Umbilical cord (tissue), 2 donors: Measurements from ENCODE around the gene ABTB2. TPM values are rescaled to one million over a fixed set of nuclear protein-coding genes. Genes with fewer than 3 reads are reported as not detected.
A peak's percentile ranks its signal among the peaks of the same experiment; 100 is the strongest.

Source experiments
- DNase-seq: peaks from one replicate; pipeline ENCODE4 v3.0.0-alpha.2; 2015; ENCODE audit warnings: low spot score
- total RNA-seq: library from RNA; depleted of rRNA; stranded (reverse); fragments of >200 nt; gene quantifications from one replicate; pipeline ENCODE4 v1.2.3, GENCODE V29; 2014; ENCODE audit warnings: low replicate concordance; ENCODE audit not compliant: insufficient read depth

The ABTB2 gene
- total RNA-seq, 1 donor from 2014 or later: 3.9 TPM

DNA sequence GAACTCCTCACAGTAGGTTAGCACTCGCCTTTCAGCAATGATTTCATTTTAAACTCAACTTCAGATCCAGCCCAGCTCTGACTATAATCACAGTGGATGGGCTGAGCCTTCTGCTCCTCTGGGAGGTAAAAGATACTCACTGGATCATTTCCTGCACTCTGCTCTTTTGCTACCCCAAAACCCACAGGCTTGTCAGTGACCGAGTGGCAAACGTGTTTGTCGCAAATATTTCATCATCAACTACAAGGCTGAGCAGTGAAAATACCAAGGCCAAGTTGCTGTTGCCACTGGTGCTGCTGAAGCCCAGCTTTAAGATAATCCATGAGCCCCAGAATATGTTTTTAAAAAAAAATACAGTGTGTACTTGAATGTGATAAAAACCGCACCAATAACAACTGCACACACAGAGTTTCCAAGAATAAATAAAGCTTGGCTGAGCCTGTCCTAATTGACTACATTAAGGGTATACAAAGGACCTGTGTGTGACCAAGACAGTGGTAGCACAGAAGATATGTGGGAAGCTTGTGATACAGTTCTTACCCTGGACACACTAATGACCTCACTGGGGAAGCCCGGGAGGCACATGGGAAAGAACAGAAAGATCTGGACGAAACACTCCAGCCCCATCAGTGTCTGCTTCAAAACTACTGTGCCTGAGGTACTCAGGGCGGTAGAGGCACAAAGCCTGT, 41.3 kb downstream of the ABTB2 start:
- DNase-seq: peak; percentile 50

DNA sequence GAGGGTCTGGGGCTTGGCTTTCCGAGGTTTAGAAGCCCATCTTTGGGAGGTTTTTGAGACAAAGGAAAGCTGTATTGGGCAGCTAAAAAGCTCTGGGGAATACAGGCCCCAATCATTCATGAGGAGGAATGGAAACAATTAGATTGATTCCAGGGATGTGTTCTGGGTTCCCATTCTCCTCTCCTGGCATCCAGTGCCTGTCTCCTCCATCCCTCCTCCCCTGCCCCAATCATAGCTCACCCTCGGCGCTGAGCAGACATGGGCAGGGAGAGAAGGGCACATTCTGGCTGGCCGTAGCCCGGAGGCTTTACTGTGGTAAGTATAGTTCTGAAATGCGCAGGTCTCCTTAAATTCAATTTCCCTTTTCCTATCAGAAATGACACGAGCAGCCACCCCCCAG, 42.4 kb downstream of the ABTB2 start:
- no peak for DNase-seq

DNA sequence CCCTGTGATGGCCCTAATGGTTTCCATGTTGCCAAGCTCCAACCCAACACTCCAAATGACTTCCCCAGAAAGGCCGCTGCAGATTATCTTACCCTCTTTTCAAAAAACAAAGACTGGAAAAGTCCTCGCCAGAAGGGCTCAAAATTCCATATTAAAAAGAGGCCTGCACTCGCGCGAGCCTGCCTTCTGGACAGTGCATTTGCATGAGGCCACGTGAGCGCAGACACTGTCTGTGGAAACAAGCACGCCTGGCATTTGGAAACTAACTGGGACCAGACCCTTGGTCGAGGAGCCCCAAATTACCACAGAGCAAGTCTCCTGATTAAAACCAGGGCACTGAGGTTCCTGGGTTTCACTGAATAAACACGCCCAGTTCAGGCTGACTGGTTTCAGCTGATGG, 42.9 kb downstream of the ABTB2 start:
- DNase-seq: no peak

DNA sequence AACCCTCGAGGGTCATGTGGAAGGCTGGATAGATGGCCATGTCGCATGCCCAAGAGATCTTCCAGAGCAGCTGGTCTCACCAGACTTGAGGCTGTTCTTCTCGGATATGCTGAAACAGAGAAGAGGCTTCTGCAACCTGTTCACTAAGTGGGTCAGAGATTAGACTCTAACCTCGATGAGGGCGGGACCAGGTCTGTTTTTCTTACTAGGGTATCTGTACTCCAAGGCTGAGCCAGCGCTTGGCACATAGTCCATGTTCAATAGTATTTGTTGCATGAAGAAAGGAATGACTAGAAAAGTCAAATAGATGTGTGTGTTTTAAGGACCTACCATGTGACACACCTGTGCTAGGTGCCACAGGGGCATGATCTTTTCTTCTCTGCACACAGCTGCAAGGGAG, 43.6 kb downstream of the ABTB2 start:
- DNase-seq: no peak

DNA sequence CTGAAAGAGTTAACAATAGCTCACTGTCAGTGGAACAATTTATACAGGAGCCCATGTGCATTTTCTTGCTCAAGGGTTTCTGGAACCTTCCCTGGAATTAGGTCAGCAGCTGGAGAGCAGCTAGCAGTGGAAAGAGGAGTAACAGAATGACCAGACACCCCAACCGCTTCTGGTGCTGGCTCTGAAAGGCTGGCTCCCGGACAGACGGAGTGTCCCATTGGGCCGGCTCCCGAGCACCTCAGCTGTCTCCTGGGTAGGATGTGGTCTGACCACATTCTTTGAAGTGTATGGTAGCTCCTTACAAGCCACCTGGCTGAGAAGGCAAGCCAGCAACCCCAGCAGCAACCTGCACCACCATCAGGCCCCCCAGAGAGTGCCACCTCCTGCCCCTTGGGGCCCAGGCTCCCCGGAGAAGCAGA, 44.7 kb downstream of the ABTB2 start:
- peak; percentile 58 for DNase-seq

DNA sequence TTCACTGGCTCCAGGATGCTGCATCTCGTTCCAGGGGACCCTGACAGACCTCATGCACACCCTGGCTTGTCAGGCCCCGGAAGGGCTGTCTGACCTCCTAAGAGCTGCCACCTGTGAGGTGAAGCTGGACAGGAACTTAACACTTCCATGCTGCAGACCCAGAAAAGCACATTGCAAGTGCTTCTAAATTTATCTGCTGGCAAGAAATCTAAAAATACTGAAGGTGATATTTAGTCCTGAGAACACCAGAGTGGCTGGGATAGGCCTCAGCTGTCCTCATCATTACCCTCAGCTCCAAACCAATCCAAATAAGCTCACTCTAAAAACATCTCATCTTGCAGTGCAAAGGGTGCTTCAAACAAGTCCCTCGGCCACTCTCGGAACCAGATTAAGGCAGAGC, 46.7 kb downstream of the ABTB2 start:
- DNase-seq: peak; percentile 45

DNA sequence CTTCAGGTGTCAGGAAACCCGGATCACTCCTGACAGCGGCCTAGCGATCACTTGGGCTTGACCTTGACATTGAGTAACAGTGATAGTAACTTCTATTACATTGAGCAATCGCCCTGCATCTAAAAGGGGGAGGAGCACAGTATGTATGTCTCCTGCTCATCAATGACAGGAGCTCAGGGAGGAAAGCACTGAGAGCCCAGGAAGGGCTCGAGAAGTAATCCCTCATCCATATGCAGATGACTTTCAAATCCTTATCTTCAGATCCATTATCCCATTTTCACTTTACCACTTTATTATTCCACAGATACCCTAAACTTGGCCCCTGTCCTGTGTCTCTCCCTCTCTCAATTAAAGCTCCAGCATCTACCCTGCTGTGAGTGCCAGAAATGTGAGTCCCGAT, 47.8 kb downstream of the ABTB2 start:
- DNase-seq: no peak

DNA sequence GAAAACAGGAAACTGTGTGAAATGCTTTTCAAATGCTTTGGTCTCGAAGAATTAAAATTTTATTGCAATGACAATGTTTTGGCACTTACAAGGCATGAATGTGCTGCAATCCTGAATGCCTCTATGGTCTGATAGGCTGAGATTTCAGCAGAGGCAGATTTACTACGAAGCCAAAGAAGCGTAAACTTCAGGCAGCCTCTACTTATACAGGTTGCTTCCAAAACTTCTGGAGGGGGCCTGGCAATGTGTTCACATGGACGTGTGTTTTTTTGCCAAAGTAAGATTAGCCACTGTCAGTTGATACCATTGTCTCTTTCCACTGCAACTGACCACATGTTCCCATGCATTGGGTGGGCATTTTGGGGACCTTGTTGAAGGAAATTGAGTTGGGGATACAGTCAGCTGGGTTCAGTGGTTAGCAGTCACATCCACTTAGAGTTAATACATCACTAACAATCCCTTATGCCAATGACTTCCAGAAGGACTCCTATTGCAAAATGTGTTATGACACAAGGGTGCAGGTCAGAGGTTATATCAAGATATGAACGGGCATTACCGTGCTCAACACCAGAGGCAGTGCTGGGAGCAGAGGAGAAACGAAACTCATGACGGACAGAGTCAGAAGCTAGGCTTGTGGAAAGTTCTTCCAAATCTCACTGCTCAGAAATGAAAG, 48.8 kb downstream of the ABTB2 start:
- DNase-seq: no peak

DNA sequence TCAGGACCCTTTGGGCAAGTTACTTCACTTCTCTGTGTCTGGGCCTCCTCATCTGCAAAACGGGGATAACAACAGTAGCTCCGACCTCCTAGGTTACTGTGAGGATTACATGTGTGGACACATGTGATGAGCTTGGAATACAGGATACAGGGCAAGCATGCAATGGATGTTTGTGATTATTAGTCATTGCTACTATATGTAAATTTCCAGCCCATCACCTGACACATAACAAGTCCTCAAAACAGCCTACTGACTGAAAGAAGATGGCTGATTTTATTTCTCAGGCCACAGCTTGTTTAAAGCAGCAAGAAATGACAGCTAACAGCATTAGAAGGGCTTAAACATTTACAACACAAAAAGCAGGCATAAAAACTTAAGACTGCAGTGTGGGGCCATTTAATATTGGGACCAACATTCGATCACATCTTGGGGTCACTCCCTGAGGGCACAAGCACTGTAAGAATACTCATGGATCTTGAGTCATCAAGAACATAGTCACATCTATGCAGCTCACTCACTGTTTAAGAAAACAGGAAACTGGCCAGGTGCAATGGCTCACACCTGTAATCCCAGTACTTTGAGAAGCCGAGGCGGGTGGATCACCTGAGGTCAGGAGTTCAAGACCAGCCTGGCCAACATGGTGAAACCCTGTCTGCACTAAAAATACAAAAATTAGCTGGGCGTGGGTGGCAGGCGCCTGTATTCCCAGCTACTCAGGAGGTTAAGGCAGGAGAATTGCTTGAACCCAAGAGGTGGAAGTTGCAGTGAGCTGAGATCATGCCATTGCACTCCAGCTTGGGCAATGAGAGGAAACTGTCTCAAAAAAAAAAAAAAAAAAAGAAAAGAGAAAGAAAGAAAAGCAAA, 49.5 kb downstream of the ABTB2 start:
- DNase-seq: no peak

DNA sequence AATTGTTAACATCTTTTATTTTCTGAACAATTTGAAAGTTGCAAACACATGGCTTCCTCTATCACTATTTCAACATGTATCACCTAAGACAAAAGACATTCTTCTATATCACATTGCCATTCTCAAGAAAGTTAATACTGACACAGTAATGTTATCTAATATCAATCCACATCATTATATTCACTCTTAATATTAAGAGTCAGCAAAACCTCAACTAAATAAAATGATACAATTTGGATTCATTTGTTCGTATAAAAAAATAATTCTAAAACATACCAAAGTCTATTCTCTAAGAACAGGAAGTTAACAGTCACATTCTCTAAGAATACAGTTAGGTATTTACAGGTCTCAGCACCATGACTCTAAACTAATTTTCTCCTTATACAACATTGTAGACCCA, 52.0 kb downstream of the ABTB2 start:
- no peak for DNase-seq

DNA sequence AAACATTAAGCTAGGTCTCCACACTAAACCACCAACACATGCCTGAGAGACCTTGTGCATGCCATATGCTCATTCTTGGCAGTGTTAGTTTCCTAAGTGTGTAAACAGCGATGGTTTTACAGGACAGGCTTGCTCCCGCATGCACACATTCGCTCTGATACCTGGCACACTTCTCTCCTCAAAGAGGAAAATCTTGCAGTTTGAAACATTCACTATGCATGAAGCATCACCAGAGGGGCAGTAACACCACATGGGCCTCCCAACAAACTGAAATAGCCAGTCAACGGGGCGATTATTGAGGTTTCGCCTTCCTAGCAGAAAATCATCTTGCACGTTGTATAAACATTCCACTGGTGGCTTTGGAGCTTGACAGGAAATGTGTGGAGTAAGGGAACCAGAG, 52.6 kb downstream of the ABTB2 start:
- no peak for DNase-seq

DNA sequence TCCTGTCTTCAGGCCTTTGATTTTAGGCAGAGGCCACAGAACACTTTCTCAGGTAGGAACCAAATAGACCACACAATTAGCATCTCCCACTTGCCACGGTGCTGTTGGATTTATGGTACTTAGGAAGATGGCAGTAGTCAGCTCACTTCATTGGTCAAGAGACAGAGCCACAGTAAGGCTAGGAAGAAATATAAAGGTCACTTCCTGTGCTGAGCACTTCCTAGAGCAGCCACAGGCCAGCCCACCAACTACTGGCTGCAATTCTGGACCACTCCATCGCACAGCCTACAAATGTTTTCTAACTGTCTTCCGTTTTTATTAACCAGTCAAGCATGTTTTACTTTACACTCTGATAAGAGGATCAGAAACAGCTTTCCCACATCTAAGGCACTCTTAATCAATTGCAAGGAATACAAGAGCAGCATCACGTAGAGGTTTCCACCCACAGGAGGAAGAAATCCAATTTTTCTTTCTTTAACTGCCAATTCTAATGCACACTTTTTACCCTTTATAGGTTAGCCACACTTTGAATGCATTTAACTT, 54.7 kb downstream of the ABTB2 start:
- DNase-seq: peak; percentile 55

DNA sequence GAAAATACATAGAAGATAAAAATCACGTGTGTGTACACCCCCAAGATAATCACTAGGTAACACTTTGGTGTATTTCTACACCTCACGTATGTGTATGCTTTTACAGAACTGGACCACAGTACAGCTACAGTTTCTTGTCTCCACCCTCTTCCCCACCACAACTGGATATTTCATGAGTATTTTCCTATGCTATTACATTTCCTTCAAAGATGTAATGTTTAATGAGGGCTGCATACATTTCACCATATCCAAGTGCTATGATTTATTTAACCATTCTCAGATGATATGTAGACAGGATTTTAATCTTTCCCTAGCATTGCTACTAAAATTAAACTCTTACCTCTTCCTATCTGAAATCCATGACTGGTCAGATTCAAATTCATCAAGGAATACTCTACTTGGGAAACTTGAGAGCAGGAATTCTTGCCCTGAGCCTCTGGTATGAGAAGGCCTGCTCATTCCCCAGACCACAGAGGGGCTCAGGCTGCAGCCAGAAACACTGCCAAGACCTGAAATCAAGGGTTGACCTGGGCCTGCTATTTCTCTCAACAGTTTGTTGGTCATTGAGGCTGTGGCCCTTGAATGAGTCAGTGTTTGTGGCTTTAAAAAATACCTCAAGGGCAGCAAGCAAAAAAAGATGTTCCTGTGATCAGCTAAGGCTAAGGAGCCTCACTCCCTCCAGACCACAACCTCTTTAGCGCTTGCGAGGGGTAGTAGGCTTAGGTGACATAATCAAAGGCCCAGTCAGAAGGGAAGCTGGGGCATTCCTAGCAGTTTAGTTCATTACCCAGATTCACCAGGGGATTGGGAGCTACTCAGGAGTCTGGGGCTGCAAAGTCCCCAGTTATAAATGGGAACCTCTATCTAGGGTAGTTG, 55.5 kb downstream of the ABTB2 start:
- DNase-seq: peak; percentile 64

DNA sequence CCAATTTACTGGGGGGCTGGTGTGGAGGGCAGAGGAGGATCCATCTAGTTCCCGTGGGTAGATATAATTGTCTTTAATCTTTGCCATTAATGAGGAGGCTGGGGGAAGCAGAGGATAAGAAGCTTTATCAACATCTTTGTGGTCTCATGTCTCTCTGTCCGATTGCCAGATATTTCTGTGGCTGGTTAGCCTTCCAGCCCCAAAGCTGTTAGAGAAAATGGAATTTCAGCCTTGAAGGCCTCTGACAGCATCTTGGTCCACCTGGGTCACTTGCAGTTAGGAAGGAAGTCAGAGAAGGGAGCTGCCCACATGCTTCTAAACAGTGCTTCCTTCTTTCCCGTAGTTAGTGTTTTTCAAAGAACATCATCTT, 56.9 kb downstream of the ABTB2 start:
- no peak for DNase-seq

DNA sequence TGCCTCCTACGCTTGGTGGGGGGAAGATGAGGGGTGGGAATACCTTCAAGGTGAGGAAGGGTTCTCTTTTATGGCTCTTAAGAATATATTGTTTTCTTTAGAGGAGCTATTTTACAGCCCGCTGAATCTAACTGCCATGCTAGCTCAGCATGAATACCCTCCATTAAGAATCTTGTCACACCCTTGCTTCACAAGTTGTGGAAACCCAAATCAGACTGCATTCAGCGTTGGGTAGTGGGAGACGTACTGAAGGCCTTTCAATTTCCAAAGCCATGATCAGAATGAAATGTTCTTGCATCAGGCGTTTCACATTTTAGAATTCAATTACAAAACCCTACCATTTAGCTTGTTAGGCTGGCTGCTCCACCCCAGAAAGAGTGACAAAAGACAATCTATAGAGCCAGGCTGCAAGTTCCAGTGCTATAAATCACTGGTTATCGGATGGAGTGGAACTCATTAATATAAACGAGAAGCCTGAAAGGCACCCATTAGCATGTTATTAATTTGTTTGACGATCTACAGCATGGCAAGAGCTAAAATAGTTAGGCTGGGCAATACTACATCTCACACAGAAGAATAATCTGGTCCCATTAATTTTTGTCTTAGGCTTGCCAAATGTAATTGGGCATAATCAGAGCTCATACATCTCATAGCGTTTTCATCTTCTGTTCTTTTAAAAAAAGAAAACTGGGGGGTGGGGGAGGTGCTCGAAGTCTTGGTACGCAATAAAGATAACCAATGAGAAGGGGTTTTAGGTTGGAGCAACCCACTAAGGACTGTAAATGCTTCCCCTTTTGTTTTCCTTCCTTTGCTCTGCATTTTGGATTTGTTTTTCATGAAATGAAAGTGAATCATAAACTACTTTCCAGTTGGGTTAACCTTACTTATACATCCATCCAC, 57.5 kb downstream of the ABTB2 start:
- DNase-seq: no peak

DNA sequence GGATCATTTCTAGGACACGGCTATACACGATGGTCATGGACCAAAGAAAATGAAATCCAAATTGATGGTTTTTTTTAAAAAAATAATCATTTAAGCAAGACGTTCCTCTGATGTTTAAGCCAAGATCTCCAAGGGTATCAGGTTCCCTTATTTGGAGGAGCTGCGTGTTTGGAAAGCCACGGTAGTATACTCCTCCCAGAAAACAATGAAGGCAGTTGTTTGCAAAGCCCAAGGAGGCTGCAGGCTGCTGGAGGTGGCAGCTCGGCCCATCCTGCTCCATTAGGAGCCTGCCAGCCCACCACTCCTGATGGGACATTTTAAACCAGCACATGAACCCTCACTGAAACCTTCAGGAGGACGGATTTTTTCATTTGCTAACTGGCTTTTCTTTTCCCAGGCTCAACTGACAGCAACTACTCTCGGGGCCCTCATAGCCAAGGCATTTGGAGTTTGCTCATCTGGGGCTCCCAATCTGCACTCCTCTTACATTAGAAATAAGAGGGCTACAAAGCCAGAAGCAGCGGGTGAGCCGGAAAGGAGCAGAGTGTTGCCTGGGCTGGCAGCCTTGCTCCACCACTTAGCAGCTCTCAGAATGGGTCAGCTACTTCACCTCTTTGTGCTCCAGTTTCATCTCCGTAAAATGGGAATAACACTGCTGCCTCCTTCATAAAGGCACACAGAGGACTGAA, 58.4 kb downstream of the ABTB2 start:
- DNase-seq: no peak

DNA sequence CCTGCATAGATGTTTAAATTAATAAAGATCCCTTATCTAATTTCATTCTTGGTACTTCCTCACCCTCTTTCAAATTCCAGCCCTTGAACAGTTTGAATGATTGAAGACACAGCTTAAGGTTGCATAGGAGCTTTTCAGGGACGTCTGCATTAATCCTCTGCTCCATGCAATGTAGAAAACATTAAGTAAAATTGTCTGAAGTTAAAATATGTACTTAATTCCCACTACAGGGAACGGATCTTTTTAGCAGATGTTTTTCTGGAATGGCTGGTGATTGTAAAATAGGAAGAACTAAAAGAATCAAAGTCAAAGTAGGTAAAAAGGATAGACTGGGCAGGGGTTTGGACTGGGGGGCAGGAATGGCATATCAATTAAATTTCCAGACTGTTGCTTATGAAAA, 58.9 kb downstream of the ABTB2 start:
- DNase-seq: peak; percentile 65

DNA sequence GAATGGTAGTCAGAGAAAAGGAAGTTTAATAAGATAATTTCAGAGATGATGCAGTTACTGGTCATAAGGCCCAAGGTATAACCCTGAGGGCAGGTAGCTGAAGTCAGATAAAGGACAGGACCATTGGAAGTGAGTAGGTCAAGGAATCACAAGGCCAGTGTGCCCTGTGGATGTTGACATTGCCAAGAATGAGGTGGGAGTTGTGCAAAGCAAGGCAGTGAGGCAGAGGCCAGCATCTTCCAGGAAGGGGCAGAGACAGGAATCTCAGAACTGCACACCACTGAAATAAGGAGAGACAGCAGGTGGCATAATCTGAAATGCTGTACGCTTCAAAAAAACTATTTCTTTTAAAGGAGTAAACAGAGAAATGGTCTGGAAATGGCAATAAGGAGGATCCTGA, 61.4 kb downstream of the ABTB2 start:
- DNase-seq: no peak

DNA sequence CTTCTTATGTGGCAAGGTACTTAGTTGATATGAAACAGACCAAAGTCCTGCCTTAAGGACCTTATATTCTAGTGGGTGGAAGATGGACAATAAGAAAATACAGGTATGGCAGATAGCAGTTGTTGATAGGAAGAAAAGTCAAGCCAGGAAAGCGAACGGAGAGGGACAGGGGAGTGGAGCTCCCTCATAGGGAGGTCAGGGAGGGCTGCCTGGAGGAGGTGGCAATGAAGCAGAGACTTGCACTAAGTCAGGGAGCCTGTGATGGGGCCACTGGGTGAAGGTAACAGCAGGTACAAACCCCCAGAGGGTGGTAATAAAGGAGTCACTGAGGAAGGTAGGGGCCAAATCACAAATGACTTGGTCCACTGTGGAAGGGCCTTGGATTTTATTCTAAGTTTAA, 65.3 kb downstream of the ABTB2 start:
- DNase-seq: no peak

DNA sequence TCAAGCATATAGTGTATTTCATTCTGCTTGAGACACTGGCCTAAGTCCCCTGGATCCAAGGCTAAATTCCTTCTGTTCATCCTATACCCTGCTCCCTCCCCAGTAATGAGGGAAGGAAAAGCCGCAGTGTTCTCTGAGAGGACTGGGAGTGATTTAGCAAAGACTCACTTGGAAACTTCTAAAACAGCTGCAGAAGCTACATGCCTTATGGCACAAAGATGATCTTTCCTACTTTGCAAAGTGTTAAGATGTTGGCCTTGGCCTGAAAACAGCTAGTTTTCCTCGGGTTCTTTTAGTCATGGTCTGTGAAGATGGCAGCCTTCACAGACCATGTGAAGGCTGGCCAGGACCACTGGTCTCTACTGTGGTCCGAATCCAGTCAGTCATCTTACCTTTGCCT, 65.7 kb downstream of the ABTB2 start:
- peak; percentile 37 for DNase-seq
